ENCODE measurements around the gene ASTN2. TPM values are rescaled to one million over a fixed set of nuclear protein-coding genes. Genes with fewer than 3 reads are reported as not detected.

The ASTN2 gene
- total RNA-seq, 5 donors from 2014 or later (not counting 1 experiment from before 2014, with no cell fraction given): 3.7 to 4.8 (median 4.4) TPM

GRCh38 chr9:117286245-117286644 lies 128.6 kb downstream of the ASTN2 start:
- ChIA-PET CTCF (no interaction called here), POLR2A (no interaction called here)
- no peaks in the 10 kb centered on the region for H3K4me1 ChIP-seq (ENCODE audit: control insufficient read depth in 1 of 2, extremely low read depth in 1 of 2, insufficient read depth in 2 of 2, low read length in 2 of 2)
- DNase-seq: no peak
- H3K4me3 Mint-ChIP-seq: no peak overlapping the region
- H3K27ac ChIP-seq (ENCODE audit: low read length): no peak overlapping the region
- H3K4me3 ChIP-seq (ENCODE audit: control insufficient read depth in 1 of 2, extremely low read depth in 1 of 2, low read length in 1 of 2): no peak overlapping the region
- H3K27ac Mint-ChIP-seq: no peak overlapping the region
- no peaks in the 10 kb centered on the region for H3K27me3 Mint-ChIP-seq
- WGBS (ENCODE audit: insufficient coverage): 81% methylated on average over 4 of the region's 5 CpGs
- no peak for ATAC-seq (replicated peaks in 1 of 4)
- H3K4me1 Mint-ChIP-seq: no peaks in the 10 kb centered on the region
- H3K27me3 ChIP-seq (replicated peaks in 1 of 2; ENCODE audit: control insufficient read depth in 2 of 2, extremely low read depth in 1 of 2, insufficient read depth in 2 of 2, low read length in 1 of 2): no peaks in the 10 kb centered on the region
- H3K36me3 Mint-ChIP-seq: no peaks in the 10 kb centered on the region
- no peaks in the 10 kb centered on the region for H3K36me3 ChIP-seq (ENCODE audit: control insufficient read depth in 2 of 2, extremely low read depth in 1 of 2, insufficient read depth in 1 of 2, low read length in 1 of 2)
- no peaks in the 10 kb centered on the region for H3K9me3 ChIP-seq
- H3K9me3 Mint-ChIP-seq: peaks cover 2 to 12% (median 5%) of the 10 kb centered on the region in 3 donors

GRCh38 chr9:117284414-117284813 lies 130.4 kb downstream of the ASTN2 start:
- H3K4me3 ChIP-seq (ENCODE audit: control insufficient read depth in 1 of 2, extremely low read depth in 1 of 2, low read length in 1 of 2): no peak overlapping the region
- no peaks in the 10 kb centered on the region for H3K4me1 ChIP-seq (ENCODE audit: control insufficient read depth in 1 of 2, extremely low read depth in 1 of 2, insufficient read depth in 2 of 2, low read length in 2 of 2)
- no peak overlapping the region for H3K27ac ChIP-seq (ENCODE audit: low read length)
- 83% methylated on average over 1 of the region's 1 CpG for WGBS (ENCODE audit: insufficient coverage)
- H3K36me3 Mint-ChIP-seq: no peaks in the 10 kb centered on the region
- H3K4me3 Mint-ChIP-seq: no peak overlapping the region
- no peaks in the 10 kb centered on the region for H3K9me3 ChIP-seq
- ATAC-seq (replicated peaks in 1 of 4) (no peak), DNase-seq (no peak)
- no peaks in the 10 kb centered on the region for H3K27me3 Mint-ChIP-seq
- no peak overlapping the region for H3K27ac Mint-ChIP-seq
- no peaks in the 10 kb centered on the region for H3K4me1 Mint-ChIP-seq
- H3K9me3 Mint-ChIP-seq: peaks cover 0 to 8% (median 5%) of the 10 kb centered on the region in 3 donors
- POLR2A ChIA-PET: no interaction called here
- CTCF ChIA-PET: no interaction called here
- H3K27me3 ChIP-seq (replicated peaks in 1 of 2; ENCODE audit: control insufficient read depth in 2 of 2, extremely low read depth in 1 of 2, insufficient read depth in 2 of 2, low read length in 1 of 2): no peaks in the 10 kb centered on the region
- no peaks in the 10 kb centered on the region for H3K36me3 ChIP-seq (ENCODE audit: control insufficient read depth in 2 of 2, extremely low read depth in 1 of 2, insufficient read depth in 1 of 2, low read length in 1 of 2)

DNA sequence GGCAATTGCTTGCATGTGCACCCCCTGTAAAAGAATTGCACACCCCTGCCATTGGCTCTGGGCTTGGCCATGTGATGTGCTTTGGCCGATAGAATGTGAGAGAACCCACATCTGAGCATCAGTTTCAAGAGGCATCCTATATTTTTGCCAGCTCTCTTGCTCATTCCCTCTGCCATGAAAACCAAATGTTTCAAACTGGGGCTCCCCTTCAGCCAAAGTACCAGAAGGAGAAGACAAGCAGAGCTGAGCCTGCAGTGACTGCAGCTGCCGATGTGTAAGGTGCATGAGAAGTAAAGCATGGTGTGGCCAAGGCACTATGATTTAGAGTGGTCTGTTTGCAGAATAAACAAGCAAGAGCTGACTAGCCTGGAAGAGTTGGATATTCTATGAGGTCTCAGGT lies 132.3 kb downstream of the ASTN2 start:
- POLR2A ChIA-PET: no interaction called here
- WGBS (ENCODE audit: insufficient coverage): 66% methylated on average over 2 of the region's 2 CpGs

GRCh38 chr9:117278471-117279035 lies 136.3 kb downstream of the ASTN2 start:
- no peak for DNase-seq
- WGBS (ENCODE audit: insufficient coverage): 74% methylated on average over 5 of the region's 7 CpGs
- H3K4me1 ChIP-seq (ENCODE audit: control insufficient read depth in 1 of 2, extremely low read depth in 1 of 2, insufficient read depth in 2 of 2, low read length in 2 of 2): no peaks in the 10 kb centered on the region
- no peaks in the 10 kb centered on the region for H3K36me3 ChIP-seq (ENCODE audit: control insufficient read depth in 2 of 2, extremely low read depth in 1 of 2, insufficient read depth in 1 of 2, low read length in 1 of 2)
- H3K4me3 ChIP-seq (ENCODE audit: control insufficient read depth in 1 of 2, extremely low read depth in 1 of 2, low read length in 1 of 2): no peak overlapping the region
- H3K27me3 ChIP-seq (replicated peaks in 1 of 2; ENCODE audit: control insufficient read depth in 2 of 2, extremely low read depth in 1 of 2, insufficient read depth in 2 of 2, low read length in 1 of 2): no peaks in the 10 kb centered on the region
- POLR2A ChIA-PET: no interaction called here
- H3K4me3 Mint-ChIP-seq: no peak overlapping the region
- no peak overlapping the region for H3K27ac Mint-ChIP-seq
- no peaks in the 10 kb centered on the region for H3K27me3 Mint-ChIP-seq
- H3K4me1 Mint-ChIP-seq: no peaks in the 10 kb centered on the region
- H3K36me3 Mint-ChIP-seq: no peaks in the 10 kb centered on the region
- ATAC-seq (replicated peaks in 1 of 4): no peak
- H3K27ac ChIP-seq (ENCODE audit: low read length): no peak overlapping the region
- H3K9me3 Mint-ChIP-seq: peaks cover 0 to 10% (median 0%) of the 10 kb centered on the region in 3 donors
- CTCF ChIA-PET: no interaction called here
- H3K9me3 ChIP-seq: no peaks in the 10 kb centered on the region

More for the DNA sequence above, 132.3 kb downstream of the ASTN2 start:
- Histone ChIP-seq H3K27ac (ENCODE audit: low read length) (no peak overlapping the region), H3K4me3 (ENCODE audit: control insufficient read depth in 1 of 2, extremely low read depth in 1 of 2, low read length in 1 of 2) (no peak overlapping the region), H3K9me3 (no peaks in the 10 kb centered on the region), H3K4me1 (ENCODE audit: control insufficient read depth in 1 of 2, extremely low read depth in 1 of 2, insufficient read depth in 2 of 2, low read length in 2 of 2) (no peaks in the 10 kb centered on the region), H3K36me3 (ENCODE audit: control insufficient read depth in 2 of 2, extremely low read depth in 1 of 2, insufficient read depth in 1 of 2, low read length in 1 of 2) (no peaks in the 10 kb centered on the region), H3K27me3 (replicated peaks in 1 of 2; ENCODE audit: control insufficient read depth in 2 of 2, extremely low read depth in 1 of 2, insufficient read depth in 2 of 2, low read length in 1 of 2) (no peaks in the 10 kb centered on the region)
- DNase-seq (no peak), ATAC-seq (replicated peaks in 1 of 4) (no peak)
- no peaks in the 10 kb centered on the region for H3K27me3 Mint-ChIP-seq
- no peaks in the 10 kb centered on the region for H3K36me3 Mint-ChIP-seq
- H3K4me3 Mint-ChIP-seq: no peak overlapping the region
- CTCF ChIA-PET: no interaction called here
- peaks cover 0 to 8% (median 0%) of the 10 kb centered on the region in 3 donors for H3K9me3 Mint-ChIP-seq
- no peak overlapping the region for H3K27ac Mint-ChIP-seq
- no peaks in the 10 kb centered on the region for H3K4me1 Mint-ChIP-seq

GRCh38 chr9:117278020-117278419 lies 136.8 kb downstream of the ASTN2 start:
- ATAC-seq (replicated peaks in 1 of 4): no peak
- no peaks in the 10 kb centered on the region for H3K9me3 ChIP-seq
- H3K4me3 Mint-ChIP-seq: no peak overlapping the region
- H3K27me3 ChIP-seq (replicated peaks in 1 of 2; ENCODE audit: control insufficient read depth in 2 of 2, extremely low read depth in 1 of 2, insufficient read depth in 2 of 2, low read length in 1 of 2): no peaks in the 10 kb centered on the region
- H3K27ac Mint-ChIP-seq: no peak overlapping the region
- H3K4me3 ChIP-seq (ENCODE audit: control insufficient read depth in 1 of 2, extremely low read depth in 1 of 2, low read length in 1 of 2): no peak overlapping the region
- H3K27me3 Mint-ChIP-seq: no peaks in the 10 kb centered on the region
- no peaks in the 10 kb centered on the region for H3K4me1 ChIP-seq (ENCODE audit: control insufficient read depth in 1 of 2, extremely low read depth in 1 of 2, insufficient read depth in 2 of 2, low read length in 2 of 2)
- DNase-seq: no peak
- no peaks in the 10 kb centered on the region for H3K36me3 ChIP-seq (ENCODE audit: control insufficient read depth in 2 of 2, extremely low read depth in 1 of 2, insufficient read depth in 1 of 2, low read length in 1 of 2)
- no peak overlapping the region for H3K27ac ChIP-seq (ENCODE audit: low read length)
- no peaks in the 10 kb centered on the region for H3K4me1 Mint-ChIP-seq
- ChIA-PET POLR2A (no interaction called here), CTCF (no interaction called here)
- H3K36me3 Mint-ChIP-seq: no peaks in the 10 kb centered on the region
- H3K9me3 Mint-ChIP-seq: peaks cover 0 to 8% (median under 1%) of the 10 kb centered on the region in 3 donors
- WGBS (ENCODE audit: insufficient coverage): no CpG with 5 or more reads among the region's 4 CpGs

DNA sequence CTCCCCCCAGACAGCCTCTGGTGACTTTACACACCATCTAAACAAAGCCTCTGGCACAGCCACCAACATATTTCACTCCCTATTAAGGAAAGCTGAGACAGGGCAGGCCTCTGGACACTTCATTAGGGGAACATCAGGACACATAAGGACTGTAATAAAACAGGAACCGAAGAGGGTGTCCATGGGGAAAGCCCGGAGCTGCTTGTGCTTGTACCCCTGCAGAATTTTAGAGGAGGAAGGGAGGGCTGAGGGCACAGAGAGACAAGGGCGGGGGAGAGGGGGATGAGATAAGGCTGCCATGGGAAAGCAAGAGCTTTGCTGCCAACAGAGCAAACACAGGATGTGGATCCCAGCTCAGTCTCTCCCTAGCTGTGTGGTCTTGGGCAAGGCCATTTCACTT lies 138.4 kb downstream of the ASTN2 start:
- Mint-ChIP-seq H3K4me3 (no peak overlapping the region), H3K9me3 (peaks cover 5 to 10% (median 6%) of the 10 kb centered on the region in 3 donors), H3K4me1 (no peaks in the 10 kb centered on the region), H3K27me3 (no peaks in the 10 kb centered on the region), H3K36me3 (no peaks in the 10 kb centered on the region), H3K27ac (no peak overlapping the region)
- no peaks in the 10 kb centered on the region for H3K9me3 ChIP-seq
- 62% methylated on average over 3 of the region's 3 CpGs for WGBS (ENCODE audit: insufficient coverage)
- no peaks in the 10 kb centered on the region for H3K4me1 ChIP-seq (ENCODE audit: control insufficient read depth in 1 of 2, extremely low read depth in 1 of 2, insufficient read depth in 2 of 2, low read length in 2 of 2)
- H3K27me3 ChIP-seq (replicated peaks in 1 of 2; ENCODE audit: control insufficient read depth in 2 of 2, extremely low read depth in 1 of 2, insufficient read depth in 2 of 2, low read length in 1 of 2): no peaks in the 10 kb centered on the region
- CTCF ChIA-PET: no interaction called here
- no peaks in the 10 kb centered on the region for H3K36me3 ChIP-seq (ENCODE audit: control insufficient read depth in 2 of 2, extremely low read depth in 1 of 2, insufficient read depth in 1 of 2, low read length in 1 of 2)
- POLR2A ChIA-PET: no interaction called here
- ATAC-seq (replicated peaks in 1 of 4): no peak
- no peak overlapping the region for H3K27ac ChIP-seq (ENCODE audit: low read length)
- DNase-seq: no peak
- H3K4me3 ChIP-seq (ENCODE audit: control insufficient read depth in 1 of 2, extremely low read depth in 1 of 2, low read length in 1 of 2): no peak overlapping the region

- Mint-ChIP-seq H3K4me3 (no peak overlapping the region), H3K27me3 (no peaks in the 10 kb centered on the region), H3K4me1 (no peaks in the 10 kb centered on the region), H3K36me3 (no peaks in the 10 kb centered on the region), H3K27ac (no peak overlapping the region), H3K9me3 (peaks cover 5 to 13% (median 6%) of the 10 kb centered on the region in 3 donors)
- H3K27me3 ChIP-seq (replicated peaks in 1 of 2; ENCODE audit: control insufficient read depth in 2 of 2, extremely low read depth in 1 of 2, insufficient read depth in 2 of 2, low read length in 1 of 2): no peaks in the 10 kb centered on the region
- H3K36me3 ChIP-seq (ENCODE audit: control insufficient read depth in 2 of 2, extremely low read depth in 1 of 2, insufficient read depth in 1 of 2, low read length in 1 of 2): no peaks in the 10 kb centered on the region
- 60% methylated on average over 1 of the region's 1 CpG for WGBS (ENCODE audit: insufficient coverage)
- H3K4me3 ChIP-seq (ENCODE audit: control insufficient read depth in 1 of 2, extremely low read depth in 1 of 2, low read length in 1 of 2): no peak overlapping the region
- ChIA-PET CTCF (no interaction called here), POLR2A (no interaction called here)
- ATAC-seq (replicated peaks in 1 of 4) (no peak), DNase-seq (no peak)
- H3K27ac ChIP-seq (ENCODE audit: low read length): no peak overlapping the region
- H3K9me3 ChIP-seq: no peaks in the 10 kb centered on the region
- no peaks in the 10 kb centered on the region for H3K4me1 ChIP-seq (ENCODE audit: control insufficient read depth in 1 of 2, extremely low read depth in 1 of 2, insufficient read depth in 2 of 2, low read length in 2 of 2)
Observed at GRCh38 chr9:117273612-117274011, 141.2 kb downstream of the ASTN2 start.
